IMR-90 (cell line): ENCODE measurements around the gene DDOST. TPM values are rescaled to one million over a fixed set of nuclear protein-coding genes. Genes with fewer than 3 reads are reported as not detected.

Experiments used
- ATAC-seq: fragments of 200-7000 bp; cut with Tn5 transposase; 2 replicates; pipeline ENCODE4 v1.9.1; 2020; ENCODE audit warnings: low read depth, mild to moderate bottlenecking, moderate library complexity
- BruUV-seq: library from RNA; stranded (reverse); fragments of 400-500 nt; replicated peaks from 2 replicates; lab custom pipeline; 2021; lab: Mats Ljungman, UMichigan
- CTCF ChIA-PET: fragments of 300-600 bp; formaldehyde crosslinking; extraction: SDS; loops from one replicate; lab custom pipeline; 2021; ENCODE audit warnings: antibody characterized with exemption; lab: Yijun Ruan, JAX
- POLR2A ChIA-PET: fragments of 300-600 bp; sonication (Branson Sonifier 250); formaldehyde crosslinking; loops from one replicate; lab custom pipeline; 2022; ENCODE audit warnings: antibody characterized with exemption; ENCODE audit not compliant: unreplicated experiment; lab: Charles Lee
- DNase-seq: peaks from one replicate; pipeline ENCODE4 v3.0.0; 2013
- H2AFZ ChIP-seq: replicated peaks from 2 replicates; pipeline ENCODE3; 2013; ENCODE audit warnings: low read length, mild to moderate bottlenecking; ENCODE audit not compliant: poor library complexity
- H2AK5ac ChIP-seq: 2 replicates; pipeline ENCODE4 v1.6.1; 2013; ENCODE audit warnings: low read depth, low read length, inconsistent platforms
- H2AK9ac ChIP-seq: replicated peaks from 2 replicates; pipeline ENCODE3; 2013; ENCODE audit warnings: mild to moderate bottlenecking, low read depth, low read length, moderate library complexity; ENCODE audit not compliant: poor library complexity
- H2BK120ac ChIP-seq: 2 replicates; pipeline ENCODE4 v1.6.1; 2013; ENCODE audit warnings: low read depth, low read length, inconsistent platforms
- H2BK15ac ChIP-seq: 3 replicates; pipeline ENCODE4 v1.6.1; 2013; ENCODE audit warnings: low read depth, low read length, inconsistent platforms
- H2BK20ac ChIP-seq: 2 replicates; pipeline ENCODE4 v1.6.1; 2013; ENCODE audit warnings: low read depth, mild to moderate bottlenecking, inconsistent platforms, low read length, moderate library complexity
- H2BK5ac ChIP-seq: 2 replicates; pipeline ENCODE4 v1.6.1; 2013; ENCODE audit warnings: mild to moderate bottlenecking, low read depth, low read length, inconsistent platforms; ENCODE audit not compliant: poor library complexity, severe bottlenecking
- H3K14ac ChIP-seq: replicated peaks from 2 replicates; pipeline ENCODE4 v1.6.1; 2013; ENCODE audit warnings: low read depth, low read length, inconsistent platforms
- H3K18ac ChIP-seq: 2 replicates; pipeline ENCODE4 v1.6.1; 2013; ENCODE audit warnings: low read depth, low read length, control low read depth
- H3K23ac ChIP-seq: 2 replicates; pipeline ENCODE4 v1.6.1; 2013; ENCODE audit warnings: low read depth, low read length, inconsistent platforms
- H3K27ac ChIP-seq: 2 replicates; pipeline ENCODE4 v1.5.1; 2013; ENCODE audit warnings: mild to moderate bottlenecking, control low read depth, low read length; ENCODE audit not compliant: insufficient read depth
- H3K27me3 ChIP-seq: 2 replicates; pipeline ENCODE4 v1.6.1; 2013; ENCODE audit warnings: low read length; ENCODE audit not compliant: control insufficient read depth, insufficient read depth
- H3K36me3 ChIP-seq: 2 replicates; pipeline ENCODE4 v1.6.1; 2013; ENCODE audit warnings: low read length, mixed read lengths; ENCODE audit not compliant: control insufficient read depth, insufficient read depth
- H3K4ac ChIP-seq: 2 replicates; pipeline ENCODE4 v1.6.1; 2013; ENCODE audit warnings: low read depth, low read length, inconsistent platforms
- H3K4me1 ChIP-seq: 2 replicates; pipeline ENCODE4 v1.6.1; 2013; ENCODE audit warnings: low read length, mixed read lengths; ENCODE audit not compliant: control insufficient read depth, insufficient read depth
- H3K4me2 ChIP-seq: 2 replicates; pipeline ENCODE4 v1.6.1; 2013; ENCODE audit warnings: low read depth, mild to moderate bottlenecking, control low read depth, low read length, moderate library complexity
- H3K4me3 ChIP-seq: 2 replicates; pipeline ENCODE4 v1.5.1; 2013; ENCODE audit warnings: low read depth, mild to moderate bottlenecking, control low read depth, low read length, moderate library complexity; ENCODE audit not compliant: insufficient read depth
- H3K56ac ChIP-seq: 2 replicates; pipeline ENCODE4 v1.6.1; 2013; ENCODE audit warnings: low read length, inconsistent platforms; ENCODE audit not compliant: insufficient read depth; ENCODE audit errors: extremely low read depth
- H3K79me1 ChIP-seq, 2 experiments: 2 replicates each; pipeline ENCODE4 v1.6.1; 2013; ENCODE audit warnings: low read length in 2 of 2, inconsistent platforms in 1 of 2, low read depth in 1 of 2
- H3K9ac ChIP-seq: 2 replicates; pipeline ENCODE4 v1.6.1; 2013; ENCODE audit warnings: low read depth, low read length, control low read depth
- H3K9me1 ChIP-seq: 2 replicates; pipeline ENCODE4 v1.6.1; 2013; ENCODE audit warnings: low read length, inconsistent platforms; ENCODE audit not compliant: insufficient read depth
- H3K9me3 ChIP-seq: 2 replicates; pipeline ENCODE4 v1.6.1; 2013; ENCODE audit warnings: low read length; ENCODE audit not compliant: control insufficient read depth, insufficient read depth
- H4K20me1 ChIP-seq: 2 replicates; pipeline ENCODE4 v1.6.1; 2013; ENCODE audit warnings: low read length, inconsistent platforms; ENCODE audit not compliant: insufficient read depth
- H4K5ac ChIP-seq: 2 replicates; pipeline ENCODE4 v1.6.1; 2013; ENCODE audit warnings: mild to moderate bottlenecking, low read depth, low read length, control low read depth
- H4K8ac ChIP-seq, 2 experiments: 2 replicates each; pipeline ENCODE4 v1.6.1; 2013; ENCODE audit warnings: low read depth in 2 of 2, low read length in 2 of 2, control low read depth in 1 of 2, inconsistent platforms in 1 of 2
- H4K91ac ChIP-seq: 2 replicates; pipeline ENCODE4 v1.6.1; 2013; ENCODE audit warnings: low read depth, low read length, inconsistent platforms; ENCODE audit not compliant: insufficient read depth
- BHLHE40 ChIP-seq: fragments of 150-350 bp; IDR thresholded peaks from 2 replicates; pipeline ENCODE4 v1.6.1; 2016; ENCODE audit warnings: mild to moderate bottlenecking, low read depth, low read length
- FOS ChIP-seq: fragments of 150-350 bp; IDR thresholded peaks from 2 replicates; pipeline ENCODE4 v1.6.1; 2016; ENCODE audit warnings: low read depth, low read length
- MAFK ChIP-seq: IDR thresholded peaks from 2 replicates; pipeline ENCODE4 v1.6.1; 2012; ENCODE audit warnings: low read depth, low read length, improper control_type of control experiment
- MAZ ChIP-seq: IDR thresholded peaks from 2 replicates; pipeline ENCODE4 v1.6.1; 2012; ENCODE audit warnings: low read depth, mild to moderate bottlenecking, low read length, improper control_type of control experiment, moderate library complexity, borderline replicate concordance
- NFE2L2 ChIP-seq: fragments of 150-350 bp; IDR thresholded peaks from 2 replicates; pipeline ENCODE4 v1.6.1; 2016; ENCODE audit warnings: low read depth, mild to moderate bottlenecking, low read length
- RAD21 ChIP-seq: IDR thresholded peaks from 2 replicates; pipeline ENCODE4 v1.6.1; 2012; ENCODE audit warnings: low read length, improper control_type of control experiment
- RCOR1 ChIP-seq: IDR thresholded peaks from 2 replicates; pipeline ENCODE4 v1.6.1; 2012; ENCODE audit warnings: mild to moderate bottlenecking, low read length, improper control_type of control experiment; ENCODE audit not compliant: insufficient replicate concordance
- RFX5 ChIP-seq: IDR thresholded peaks from 2 replicates; pipeline ENCODE4 v1.8.0; 2012; ENCODE audit warnings: low read depth, mild to moderate bottlenecking, low read length, moderate library complexity
- SMC3 ChIP-seq: fragments of 150-350 bp; IDR thresholded peaks from 2 replicates; pipeline ENCODE4 v1.6.1; 2016; ENCODE audit warnings: low read depth, mild to moderate bottlenecking, antibody characterized with exemption, low read length, moderate library complexity
- WGBS, 2 experiments: methylation state at CpG; one replicate each; pipeline versions ENCODE4 v1.1.5 to v1.1.7; 2013; ENCODE audit warnings: missing lambda C conversion rate in 2 of 2; ENCODE audit not compliant: insufficient read length in 1 of 2; ENCODE audit errors: extremely low coverage in 2 of 2; 5-methylcytosine and 5-hydroxymethylcytosine counted together
- dilution Hi-C: fragments of 300-500 bp; cut with HindIII; formaldehyde crosslinking; loops from one replicate; pipeline ENCODE4 v1.14.3; 2018; ENCODE audit warnings: low sequenced_read_pairs; ENCODE audit not compliant: unreplicated experiment
- in situ Hi-C: fragments of 300-500 bp; cut with MboI; formaldehyde crosslinking; loops from 3 replicates; pipeline ENCODE4 v1.14.3; 2019; ENCODE audit warnings: low sequenced_read_pairs, inconsistent platforms, mixed read lengths
- intact Hi-C: fragments of 100-400 bp; cut with micrococcal nuclease; formaldehyde crosslinking; loops from 2 replicates; pipeline ENCODE4 v1.10.0; 2022
- polyA plus RNA-seq, 3 experiments: library from polyadenylated mRNA; depleted of rRNA; stranded (reverse); fragments of >200 nt; gene quantifications; 2 replicates each; pipeline ENCODE4 v1.2.3, GENCODE V29; 2012; ENCODE audit warnings: low replicate concordance in 1 of 3
- total RNA-seq: library from RNA; depleted of rRNA; stranded (reverse); fragments of >200 nt; gene quantifications from 2 replicates; pipeline ENCODE4 v1.2.3, GENCODE V29; 2012
- TF ChIP-seq, protein P1 (sequence below): fragments of 150-350 bp; IDR thresholded peaks from 2 replicates; pipeline ENCODE4 v1.6.1; 2017; ENCODE audit warnings: mild to moderate bottlenecking, antibody characterized with exemption, low read length, low read depth
- TF ChIP-seq, protein P2 (sequence below): fragments of 150-350 bp; IDR thresholded peaks from 2 replicates; pipeline ENCODE4 v1.6.1; 2016; ENCODE audit warnings: low read depth, mild to moderate bottlenecking, low read length, moderate library complexity, borderline replicate concordance

DDOST gene
- total and polyA plus RNA-seq, 2 of the 4 experiments (the other 2 are of a cell fraction), result 179 to 477 TPM

DNA sequence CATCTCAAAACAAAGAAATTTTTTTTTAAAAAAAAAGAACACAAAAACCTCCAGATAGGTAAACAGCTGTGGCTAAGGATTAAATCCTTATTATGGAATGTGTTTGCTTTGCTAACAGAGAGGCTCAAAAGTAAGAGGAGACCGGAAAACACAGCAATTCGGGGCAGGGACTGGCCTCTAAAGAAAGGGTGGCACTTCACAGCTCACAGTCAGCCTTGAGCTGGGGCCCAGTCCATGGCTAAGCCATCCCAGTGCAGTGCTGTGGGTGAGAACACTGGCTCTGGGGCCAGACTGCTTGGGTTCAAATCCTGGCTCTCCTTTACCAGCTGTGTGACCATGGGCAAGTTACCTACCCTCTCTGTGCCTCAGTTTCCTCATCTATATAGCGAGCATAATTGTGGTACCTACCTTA lies 28.5 kb upstream of the DDOST start:
- CTCF ChIA-PET, result no interaction called here
- H4K5ac ChIP-seq, result no peak overlapping the region
- no peak overlapping the region for H2AK9ac ChIP-seq
- no peak overlapping the region for H2BK5ac ChIP-seq
- H3K23ac ChIP-seq, result no peak overlapping the region
- no peaks in the 10 kb centered on the region for H3K9me3 ChIP-seq
- H2BK20ac ChIP-seq, result no peak overlapping the region
- H3K27ac ChIP-seq, result no peak overlapping the region
- no peak overlapping the region for H2BK15ac ChIP-seq
- H3K18ac ChIP-seq, result no peak overlapping the region
- BruUV-seq, result no TSS peak
- peaks cover 6% of the 10 kb centered on the region for H3K36me3 ChIP-seq
- H4K8ac ChIP-seq, result no peak overlapping the region
- peaks cover 0 to 7% of the 10 kb centered on the region in 2 experiments; a peak in 1 of 4 replicates for H3K79me1 ChIP-seq
- no peak overlapping the region for H3K4ac ChIP-seq
- H3K9ac ChIP-seq, result no peak overlapping the region
- no peak overlapping the region for H3K14ac ChIP-seq
- no peak overlapping the region for H2BK120ac ChIP-seq
- intact Hi-C loops (no loop called here), in situ Hi-C loops (loop anchor here (25.0 kb wide), 1 partner anchor 673 kb away; no protein-coding TSS in a partner anchor), dilution Hi-C loops (no loop called here)
- no peaks in the 10 kb centered on the region for H3K27me3 ChIP-seq
- TF ChIP-seq MAFK (no peak), MAZ (no peak), BHLHE40 (no peak), RFX5 (no peak), RCOR1 (no peak), NFE2L2 (no peak), FOS (no peak), RAD21 (no peak), SMC3 (no peak)
- TF ChIP-seq, protein P1, sequence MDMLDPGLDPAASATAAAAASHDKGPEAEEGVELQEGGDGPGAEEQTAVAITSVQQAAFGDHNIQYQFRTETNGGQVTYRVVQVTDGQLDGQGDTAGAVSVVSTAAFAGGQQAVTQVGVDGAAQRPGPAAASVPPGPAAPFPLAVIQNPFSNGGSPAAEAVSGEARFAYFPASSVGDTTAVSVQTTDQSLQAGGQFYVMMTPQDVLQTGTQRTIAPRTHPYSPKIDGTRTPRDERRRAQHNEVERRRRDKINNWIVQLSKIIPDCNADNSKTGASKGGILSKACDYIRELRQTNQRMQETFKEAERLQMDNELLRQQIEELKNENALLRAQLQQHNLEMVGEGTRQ, result no peak
- TF ChIP-seq, protein P2, sequence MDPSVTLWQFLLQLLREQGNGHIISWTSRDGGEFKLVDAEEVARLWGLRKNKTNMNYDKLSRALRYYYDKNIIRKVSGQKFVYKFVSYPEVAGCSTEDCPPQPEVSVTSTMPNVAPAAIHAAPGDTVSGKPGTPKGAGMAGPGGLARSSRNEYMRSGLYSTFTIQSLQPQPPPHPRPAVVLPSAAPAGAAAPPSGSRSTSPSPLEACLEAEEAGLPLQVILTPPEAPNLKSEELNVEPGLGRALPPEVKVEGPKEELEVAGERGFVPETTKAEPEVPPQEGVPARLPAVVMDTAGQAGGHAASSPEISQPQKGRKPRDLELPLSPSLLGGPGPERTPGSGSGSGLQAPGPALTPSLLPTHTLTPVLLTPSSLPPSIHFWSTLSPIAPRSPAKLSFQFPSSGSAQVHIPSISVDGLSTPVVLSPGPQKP, result no peak
- H3K9me1 ChIP-seq, result no peaks in the 10 kb centered on the region
- H3K4me3 ChIP-seq, result no peak overlapping the region
- no peak overlapping the region for H4K91ac ChIP-seq
- no peak for ATAC-seq
- H2AK5ac ChIP-seq, result no peak overlapping the region
- DNase-seq, result no peak
- WGBS, 2 experiments, result no CpG with 5 or more reads among the region's 3 CpGs
- H3K4me1 ChIP-seq, result no peaks in the 10 kb centered on the region
- no peak overlapping the region for H3K56ac ChIP-seq
- H4K20me1 ChIP-seq, result no peaks in the 10 kb centered on the region
- no peak overlapping the region for H3K4me2 ChIP-seq
- H2AFZ ChIP-seq, result no peak overlapping the region
- POLR2A ChIA-PET, result no interaction called here
